GM21825 (cell line): ENCODE data around the gene NT5DC2.
A peak's percentile ranks its signal among the peaks of the same experiment; 100 is the strongest.

ENCODE experiments used
- ATAC-seq: cut with Tn5 transposase; IDR thresholded peaks from one replicate; pipeline ENCODE4 v1.9.1; 2021; ENCODE audit warnings: mild to moderate bottlenecking, moderate library complexity; ENCODE audit not compliant: unreplicated experiment

Gene NT5DC2

GRCh38 chr3:52533623-52534280 lies at the start of gene NT5DC2:
NT5DC2 (minus strand) TSS chr3:52533857; CDS start chr3:52533737, 120 bp downstream.
- peak; percentile 32 for ATAC-seq

GRCh38 chr3:52574056-52574965 lies 40.7 kb upstream of the NT5DC2 start:
- no peak for ATAC-seq

GRCh38 chr3:52572221-52572620 lies 38.6 kb upstream of the NT5DC2 start:
- ATAC-seq = no peak

- no peak for ATAC-seq
Measured at GRCh38 chr3:52570076-52570475, 36.4 kb upstream of the NT5DC2 start.

GRCh38 chr3:52568069-52568468 lies 34.4 kb upstream of the NT5DC2 start:
- ATAC-seq = no peak

GRCh38 chr3:52563984-52564383 lies 30.3 kb upstream of the NT5DC2 start:
- no peak for ATAC-seq

GRCh38 chr3:52561028-52561747 lies 27.5 kb upstream of the NT5DC2 start:
- ATAC-seq = no peak

- ATAC-seq = no peak
Measured at GRCh38 chr3:52558436-52558835, 24.8 kb upstream of the NT5DC2 start.

GRCh38 chr3:52557011-52557960 lies 23.6 kb upstream of the NT5DC2 start:
- ATAC-seq = no peak

- ATAC-seq = no peak
Measured at GRCh38 chr3:52555056-52555455, 21.4 kb upstream of the NT5DC2 start.

- ATAC-seq = no peak
Measured at GRCh38 chr3:52554026-52554755, 20.5 kb upstream of the NT5DC2 start.

- no peak for ATAC-seq
Measured at GRCh38 chr3:52552089-52552488, 18.4 kb upstream of the NT5DC2 start.

- ATAC-seq = no peak
Measured at GRCh38 chr3:52551118-52551517, 17.5 kb upstream of the NT5DC2 start.

- ATAC-seq = no peak
Measured at GRCh38 chr3:52547143-52547542, 13.5 kb upstream of the NT5DC2 start.

- ATAC-seq = no peak
Measured at GRCh38 chr3:52546111-52546901, 12.6 kb upstream of the NT5DC2 start.

GRCh38 chr3:52544937-52545336 lies 11.3 kb upstream of the NT5DC2 start:
- ATAC-seq = no peak

- ATAC-seq = no peak
Measured at GRCh38 chr3:52541050-52541449, 7.4 kb upstream of the NT5DC2 start.

GRCh38 chr3:52539010-52539653 lies 5.5 kb upstream of the NT5DC2 start:
- ATAC-seq = no peak
